Caki2 (cell line): Measurements from ENCODE around the gene MSN. TPM values are rescaled to one million over a fixed set of nuclear protein-coding genes. Genes with fewer than 3 reads are reported as not detected.

Source experiments
- DNase-seq: peaks from one replicate; pipeline ENCODE4 v3.0.0-alpha.2; 2015; ENCODE audit warnings: low read depth
- in situ Hi-C: cut with HindIII; loops from 2 replicates; pipeline ENCODE4 v1.10.0; 2016; ENCODE audit warnings: low sequenced_read_pairs, low pct_unique_long_range_greater_than_20kb, mixed read lengths
- total RNA-seq: library from RNA; depleted of rRNA; stranded (reverse); fragments of >200 nt; shearing (Covaris generic); gene quantifications from 2 replicates; pipeline ENCODE4 v1.2.3, GENCODE V29; 2014; ENCODE audit warnings: low replicate concordance

The MSN gene
- total RNA-seq, 1 experiment from 2014 or later, result 229 TPM

DNA sequence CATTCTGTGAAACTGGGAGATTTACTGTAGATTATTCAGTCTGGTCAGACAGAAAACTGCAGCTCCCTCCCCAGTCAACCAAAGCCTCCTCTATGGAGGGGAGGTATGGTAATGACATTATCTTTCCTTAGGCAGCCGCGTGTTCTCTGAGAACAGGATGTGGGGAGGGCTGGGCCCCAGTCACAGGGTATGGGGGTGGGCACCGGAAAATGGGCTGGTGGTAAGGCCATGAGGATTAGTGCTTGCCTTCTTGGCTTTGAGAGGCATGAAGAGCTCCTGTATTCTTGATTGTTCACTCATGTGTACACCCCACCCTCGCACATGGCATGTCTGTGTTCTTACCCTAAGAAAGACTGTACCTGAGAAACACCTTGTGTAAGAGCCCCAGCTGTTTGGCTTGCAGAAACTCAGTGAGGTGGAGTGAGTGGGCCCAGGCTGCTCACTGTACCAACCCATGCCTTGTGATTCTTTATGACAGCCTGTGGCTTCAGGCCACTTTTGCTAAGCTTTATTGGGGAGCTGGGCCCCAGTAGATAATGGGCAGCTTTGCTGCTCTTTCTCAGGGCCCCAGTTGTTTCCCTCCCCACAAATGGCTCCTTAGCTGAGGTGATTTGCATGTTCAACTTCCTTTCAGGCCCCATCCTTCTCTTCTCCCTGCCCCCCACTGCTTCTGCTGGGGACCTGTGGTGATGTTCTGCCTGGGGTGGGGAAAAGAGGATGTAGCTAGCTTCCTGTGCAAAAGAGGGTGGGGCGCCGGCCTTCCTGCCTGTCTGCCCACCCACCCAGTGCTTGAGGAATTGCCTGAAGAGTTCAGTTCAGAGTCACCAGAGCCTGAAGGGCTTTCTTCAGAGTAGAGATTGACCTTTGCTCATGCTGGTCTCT is 30.7 kb downstream of the MSN start:
- in situ Hi-C loops, result no loop called here
- DNase-seq, result peak; percentile 28

DNA sequence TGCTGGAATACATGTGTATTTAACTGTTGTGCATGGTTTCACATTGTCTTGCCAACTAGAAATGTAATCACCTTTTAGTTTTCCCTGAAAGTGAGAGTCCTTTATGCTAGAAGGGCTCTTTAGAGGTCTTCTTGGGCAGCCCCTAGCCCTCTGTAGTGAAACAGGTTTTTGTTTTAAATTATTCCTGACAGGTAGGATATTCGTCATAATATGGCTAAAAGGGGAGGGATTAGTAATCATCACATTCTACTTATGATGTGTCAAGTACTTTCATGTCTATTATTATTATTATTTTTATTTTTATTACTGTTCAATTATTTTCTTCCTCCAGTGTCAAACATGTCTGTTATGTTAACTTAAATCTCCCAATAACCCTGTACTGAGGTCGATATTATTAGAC is 35.5 kb downstream of the MSN start:
- in situ Hi-C loops, result no loop called here
- DNase-seq, result no peak

DNA sequence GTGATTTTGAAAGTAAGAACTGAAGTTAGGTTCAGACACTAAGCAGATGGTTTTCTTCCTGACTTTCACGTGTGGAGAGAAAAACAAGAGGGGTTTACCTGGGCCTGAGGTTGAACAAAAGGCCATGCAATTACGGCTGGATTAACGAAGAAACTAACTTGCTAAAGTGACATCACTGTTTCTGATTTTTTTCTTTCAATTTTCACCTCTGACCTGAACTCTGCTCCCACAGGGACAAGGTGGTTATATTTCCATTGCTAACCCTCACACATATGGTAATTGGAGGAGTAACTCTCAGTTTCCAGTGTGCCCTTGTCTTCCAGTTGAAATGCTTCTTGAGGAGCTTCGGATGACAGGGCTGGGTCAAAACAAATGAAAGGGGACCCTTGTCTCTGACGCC is 38.0 kb downstream of the MSN start:
- in situ Hi-C loops, result no loop called here
- no peak for DNase-seq

DNA sequence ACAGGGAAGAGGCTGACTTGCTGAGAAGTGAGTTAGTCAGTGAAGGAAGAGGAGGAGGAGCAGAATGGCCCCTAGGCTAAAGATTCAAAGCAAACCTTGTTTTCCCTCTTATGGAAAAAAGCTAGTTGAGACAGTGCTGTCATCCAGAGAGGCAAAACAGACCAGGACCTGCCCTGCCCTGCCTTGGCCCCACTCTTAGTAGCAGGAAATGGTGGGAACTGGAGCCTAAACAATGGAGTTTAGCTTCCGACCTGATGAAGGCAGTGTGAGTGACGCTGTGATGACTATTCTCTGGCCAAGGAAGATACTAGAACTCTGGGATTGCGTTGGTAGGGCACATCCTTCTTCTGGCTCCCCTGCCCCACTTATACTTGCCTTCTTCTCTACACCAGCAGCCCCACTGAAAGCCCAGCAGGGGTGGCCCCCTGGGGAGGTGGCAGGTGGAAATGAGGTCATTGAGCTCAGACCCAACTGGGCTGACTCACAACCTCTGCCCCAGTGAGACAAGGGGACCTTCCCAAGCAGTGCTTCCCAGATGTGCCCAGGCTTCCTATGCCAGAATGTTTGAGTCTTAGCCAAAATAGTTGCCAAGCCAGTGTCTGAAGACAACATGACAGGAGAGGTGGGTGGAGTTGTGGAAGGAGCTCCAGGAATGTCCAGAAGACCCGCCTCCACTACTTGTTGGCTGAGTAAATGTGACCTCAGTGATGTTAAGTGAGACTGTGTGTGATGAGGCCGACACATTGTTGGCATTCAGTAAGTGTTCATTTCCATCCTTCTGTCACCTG is 38.8 kb downstream of the MSN start:
- in situ Hi-C loops, result no loop called here

DNA sequence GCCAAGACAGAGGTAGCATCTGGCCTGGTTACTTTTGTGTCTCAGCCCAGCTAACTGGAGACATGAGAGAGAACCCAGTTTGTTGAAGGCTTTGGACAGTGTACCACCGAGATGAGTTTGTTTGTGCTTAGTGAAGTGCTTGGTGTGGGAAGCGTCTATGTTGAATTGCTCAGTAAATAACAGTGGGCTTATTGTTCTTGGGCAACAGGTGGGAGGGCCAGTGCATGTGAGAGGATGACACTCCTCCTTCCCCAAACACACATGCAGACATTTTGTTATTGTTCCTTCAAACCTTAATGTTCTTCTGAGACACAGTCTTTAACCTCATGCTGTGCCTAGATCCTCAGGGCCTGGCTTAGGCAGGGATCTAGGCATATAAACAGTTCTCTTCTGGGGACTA is 39.7 kb downstream of the MSN start:
- no peak for DNase-seq
- in situ Hi-C loops, result no loop called here

More for the DNA sequence above, 38.8 kb downstream of the MSN start:
- DNase-seq, result peak; percentile 62

DNA sequence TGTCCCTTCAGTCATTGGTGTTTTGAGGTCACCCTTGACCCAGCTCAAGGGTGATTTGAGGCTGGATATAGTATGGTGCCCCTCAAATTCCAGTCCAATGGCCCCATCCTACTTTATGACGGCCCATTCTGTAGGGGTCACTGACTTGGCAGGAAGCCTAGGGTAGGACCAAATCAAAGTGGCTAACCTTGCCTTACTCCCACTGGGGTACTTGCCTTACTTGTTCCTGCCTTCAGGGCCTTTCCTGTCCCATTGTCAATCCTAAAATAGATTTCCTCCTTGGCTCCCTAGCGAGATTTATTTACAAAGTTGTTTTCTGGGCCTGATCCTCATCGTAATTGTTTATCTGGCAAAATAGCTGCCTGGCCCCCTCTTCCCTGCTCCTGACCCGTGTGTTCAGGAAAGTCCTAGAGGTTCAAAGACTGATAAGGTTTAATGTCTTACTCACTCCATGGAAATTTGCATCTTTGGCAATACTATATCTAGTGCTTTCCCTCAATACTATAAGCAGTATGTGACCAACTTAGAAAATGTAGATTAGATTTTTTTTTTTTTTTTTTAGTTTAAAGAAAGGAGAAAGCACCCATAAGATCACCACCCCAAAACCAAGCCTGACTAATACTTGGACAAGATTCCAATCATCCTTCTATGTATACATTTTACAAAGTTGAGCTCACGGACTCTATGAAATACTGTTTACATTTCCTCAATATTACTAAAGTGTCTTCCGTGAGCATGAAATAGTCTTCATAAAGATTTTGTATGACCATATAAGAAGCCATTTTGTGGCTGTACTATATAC is 44.8 kb downstream of the MSN start:
- in situ Hi-C loops, result no loop called here
- no peak for DNase-seq

DNA sequence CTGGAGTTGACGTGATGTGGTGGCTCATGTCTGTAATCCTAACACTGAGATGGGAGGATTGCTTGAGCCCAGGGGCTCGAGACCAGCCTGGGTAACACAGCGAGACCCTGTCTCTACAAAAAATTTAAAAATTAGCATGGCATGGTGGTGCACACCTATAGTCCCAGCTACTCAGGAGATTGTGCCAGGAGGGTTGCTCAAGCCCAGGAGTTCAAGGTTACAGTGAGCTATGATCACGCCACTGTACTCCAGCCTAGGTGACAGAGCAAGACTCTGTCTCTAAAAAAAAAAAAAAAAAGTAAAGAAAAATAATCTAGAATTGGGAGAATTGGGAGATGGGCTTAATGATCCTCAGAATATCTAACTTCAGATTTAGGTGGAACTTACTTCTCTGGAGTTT is 51.1 kb downstream of the MSN start:
- in situ Hi-C loops, result no loop called here
- no peak for DNase-seq

DNA sequence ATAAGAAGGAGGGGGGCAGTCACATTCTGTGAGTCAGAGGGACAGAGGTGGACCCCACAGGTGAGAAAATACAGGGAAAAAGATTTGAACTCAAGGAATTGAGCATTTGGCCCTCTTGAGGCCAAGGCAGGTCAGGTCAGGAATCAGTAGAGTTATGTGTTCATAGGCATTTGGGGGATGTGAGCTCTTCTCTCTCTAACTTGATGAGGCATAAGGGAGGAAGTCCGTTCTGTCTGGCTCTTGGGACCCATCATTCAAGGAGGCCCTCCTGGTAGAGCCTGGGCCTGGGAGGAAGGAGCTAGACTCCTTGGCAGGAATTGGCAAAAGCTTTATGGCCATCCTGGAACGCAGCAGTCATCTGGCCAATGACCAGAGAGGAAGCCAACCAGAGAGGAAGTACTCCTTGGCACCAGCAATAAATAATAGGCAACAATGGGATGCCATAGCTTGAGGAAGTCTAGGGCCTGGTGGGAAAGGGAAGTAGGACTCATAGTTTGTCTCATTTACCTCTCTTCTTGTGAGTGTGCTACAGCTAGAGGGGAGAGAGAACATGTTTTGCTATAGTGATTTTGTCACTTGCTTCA is 53.0 kb downstream of the MSN start:
- no peak for DNase-seq
- in situ Hi-C loops, result no loop called here

DNA sequence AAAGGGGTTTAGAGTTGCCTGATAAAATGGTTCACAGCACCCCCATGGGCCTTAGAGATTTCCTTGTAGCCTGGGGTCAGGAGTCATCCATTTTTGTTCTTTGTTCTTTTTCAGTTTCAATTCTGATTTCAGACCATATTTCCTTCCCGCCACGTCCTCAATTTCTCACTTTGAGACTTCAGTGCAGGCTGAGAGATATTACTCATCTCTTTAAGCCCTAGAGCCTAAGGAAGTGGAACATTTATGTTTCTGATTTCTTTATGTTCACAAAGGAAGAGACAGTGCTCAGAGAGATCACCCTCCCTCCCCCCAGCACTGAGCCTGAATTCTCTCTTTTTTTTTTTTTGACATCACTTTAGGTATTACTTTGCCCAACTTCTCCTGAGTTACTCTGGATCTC is 56.3 kb downstream of the MSN start:
- no peak for DNase-seq
- in situ Hi-C loops, result no loop called here

DNA sequence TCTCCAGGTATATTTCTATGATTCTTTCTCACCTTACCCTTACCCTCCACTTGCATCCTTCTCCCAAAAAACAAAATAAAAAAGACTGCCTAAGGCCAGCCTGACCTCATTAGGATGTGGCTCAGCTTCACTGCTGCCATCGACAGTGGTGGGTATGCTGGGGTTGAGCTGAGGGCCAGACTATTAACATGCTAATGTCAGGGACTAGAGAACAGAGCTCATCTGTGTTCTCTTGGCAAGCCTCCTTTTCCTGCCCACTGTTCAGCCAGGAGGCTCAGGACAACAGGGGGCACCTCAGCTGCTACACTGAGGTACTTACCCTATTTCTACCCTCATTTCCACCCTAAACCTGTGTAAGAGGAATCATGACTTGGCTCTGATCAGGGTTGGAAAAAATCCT is 59.3 kb downstream of the MSN start:
- no peak for DNase-seq
- in situ Hi-C loops, result no loop called here

DNA sequence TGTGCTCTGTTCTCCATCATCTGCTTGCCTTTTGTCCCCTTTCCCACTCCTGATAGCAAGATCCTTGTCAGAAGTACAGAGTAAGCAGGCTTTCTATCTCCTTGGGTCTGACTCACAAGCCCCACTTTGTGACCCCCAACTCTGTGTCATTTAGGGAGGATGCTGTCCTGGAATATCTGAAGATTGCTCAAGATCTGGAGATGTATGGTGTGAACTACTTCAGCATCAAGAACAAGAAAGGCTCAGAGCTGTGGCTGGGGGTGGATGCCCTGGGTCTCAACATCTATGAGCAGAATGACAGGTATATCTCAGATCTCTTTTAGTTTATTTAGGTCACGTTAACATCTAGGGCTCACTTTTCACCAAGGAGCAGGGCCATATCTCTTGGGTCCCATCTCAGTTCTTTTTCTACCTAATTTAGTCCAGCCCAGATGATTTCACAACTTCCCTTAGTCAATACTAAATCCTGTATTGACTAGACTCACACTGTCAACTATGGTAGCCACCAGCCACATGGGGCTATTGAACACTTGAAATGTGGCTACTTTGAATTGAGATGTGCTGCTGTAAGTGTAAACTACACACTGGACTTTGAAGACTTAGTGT is 64.3 kb downstream of the MSN start:
- in situ Hi-C loops, result no loop called here
- DNase-seq, result no peak

DNA sequence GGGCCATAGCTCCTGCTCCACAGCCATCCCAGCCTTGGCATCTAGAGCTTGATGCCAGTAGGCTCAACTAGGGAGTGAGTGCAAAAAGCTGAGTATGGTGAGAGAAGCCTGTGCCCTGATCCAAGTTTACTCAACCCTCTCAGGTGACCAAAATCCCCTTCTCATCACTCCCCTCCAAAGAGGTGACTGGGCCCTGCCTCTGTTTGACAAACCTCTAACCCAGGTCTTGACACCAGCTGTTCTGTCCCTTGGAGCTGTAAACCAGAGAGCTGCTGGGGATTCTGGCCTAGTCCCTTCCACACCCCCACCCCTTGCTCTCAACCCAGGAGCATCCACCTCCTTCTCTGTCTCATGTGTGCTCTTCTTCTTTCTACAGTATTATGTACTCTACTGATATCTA is 73.5 kb downstream of the MSN start:
- no peak for DNase-seq
- in situ Hi-C loops, result no loop called here

DNA sequence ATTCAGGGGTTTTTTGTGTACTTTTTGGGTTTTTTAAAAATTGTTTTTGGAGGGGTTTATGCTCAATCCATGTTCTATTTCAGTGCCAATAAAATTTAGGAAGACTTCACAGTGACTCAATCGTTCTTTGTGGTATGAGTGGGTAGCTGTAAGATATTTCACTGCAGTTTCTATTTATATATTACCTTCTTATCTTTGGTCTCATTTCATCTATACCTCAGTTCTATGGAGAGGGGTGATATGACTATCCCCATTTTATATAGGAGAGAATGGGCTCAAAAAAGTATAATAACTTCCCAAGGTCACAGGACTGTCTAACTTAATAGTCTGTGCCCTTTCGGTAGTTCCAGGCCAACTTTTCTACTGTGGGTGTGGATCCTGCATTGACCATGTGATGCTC is 74.4 kb downstream of the MSN start:
- in situ Hi-C loops, result no loop called here
- DNase-seq, result no peak

DNA sequence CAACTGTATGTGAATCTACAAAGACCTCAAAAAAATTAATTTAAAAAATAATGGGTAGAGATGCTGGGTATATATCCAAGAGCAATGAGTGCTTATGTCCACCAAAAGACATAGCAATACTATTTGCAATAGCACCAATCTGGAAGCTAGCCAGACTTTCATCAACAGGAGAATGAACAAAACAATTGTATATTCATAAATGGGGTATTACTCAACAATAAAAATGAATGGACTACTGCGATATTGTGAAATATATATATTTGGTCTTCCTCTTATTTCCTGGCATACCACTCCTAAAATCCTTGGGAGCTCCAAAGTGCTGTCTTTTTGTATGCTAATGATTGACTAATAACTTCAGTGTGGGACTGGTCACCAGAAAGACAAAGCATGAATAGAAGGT is 77.5 kb downstream of the MSN start:
- DNase-seq, result no peak
- in situ Hi-C loops, result no loop called here

DNA sequence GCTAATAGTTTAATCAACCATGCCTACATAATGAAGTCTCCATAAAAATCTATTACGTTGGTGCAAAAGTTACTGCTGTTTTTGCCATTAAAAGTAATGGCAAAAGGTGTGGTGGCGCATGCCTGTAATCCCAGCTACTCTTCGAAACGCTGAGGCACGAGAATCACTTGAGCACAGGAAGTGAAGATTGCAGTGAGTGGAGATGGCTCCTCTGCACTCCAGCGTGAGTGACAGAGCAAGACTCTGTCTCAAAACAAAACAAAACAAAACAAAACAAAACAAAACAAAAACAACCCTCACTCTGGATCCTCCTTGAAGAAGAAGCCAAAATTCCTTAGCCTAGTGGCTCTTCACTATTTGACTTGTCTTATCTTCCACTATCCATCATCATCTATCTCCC is 78.0 kb downstream of the MSN start:
- DNase-seq, result no peak
- in situ Hi-C loops, result no loop called here

DNA sequence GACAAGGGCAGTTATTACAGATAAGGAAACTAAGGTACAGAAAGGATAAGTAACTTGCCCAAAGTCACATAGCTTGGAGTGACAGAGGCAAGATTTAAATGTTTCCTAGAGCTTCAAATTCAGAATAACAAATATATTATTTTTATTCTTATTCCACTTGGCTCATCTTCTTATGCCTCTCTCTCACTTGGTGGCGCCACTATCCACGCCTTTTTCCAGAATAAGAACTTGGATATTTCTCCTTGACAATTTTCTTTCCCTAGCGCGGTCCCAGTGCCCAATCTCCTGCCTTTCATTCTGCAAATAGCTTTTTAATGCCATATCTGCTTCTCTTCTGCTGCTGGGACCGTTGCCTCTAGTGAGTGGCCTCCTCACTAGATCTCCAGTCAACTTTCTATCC is 78.5 kb downstream of the MSN start:
- no peak for DNase-seq
- in situ Hi-C loops, result no loop called here

DNA sequence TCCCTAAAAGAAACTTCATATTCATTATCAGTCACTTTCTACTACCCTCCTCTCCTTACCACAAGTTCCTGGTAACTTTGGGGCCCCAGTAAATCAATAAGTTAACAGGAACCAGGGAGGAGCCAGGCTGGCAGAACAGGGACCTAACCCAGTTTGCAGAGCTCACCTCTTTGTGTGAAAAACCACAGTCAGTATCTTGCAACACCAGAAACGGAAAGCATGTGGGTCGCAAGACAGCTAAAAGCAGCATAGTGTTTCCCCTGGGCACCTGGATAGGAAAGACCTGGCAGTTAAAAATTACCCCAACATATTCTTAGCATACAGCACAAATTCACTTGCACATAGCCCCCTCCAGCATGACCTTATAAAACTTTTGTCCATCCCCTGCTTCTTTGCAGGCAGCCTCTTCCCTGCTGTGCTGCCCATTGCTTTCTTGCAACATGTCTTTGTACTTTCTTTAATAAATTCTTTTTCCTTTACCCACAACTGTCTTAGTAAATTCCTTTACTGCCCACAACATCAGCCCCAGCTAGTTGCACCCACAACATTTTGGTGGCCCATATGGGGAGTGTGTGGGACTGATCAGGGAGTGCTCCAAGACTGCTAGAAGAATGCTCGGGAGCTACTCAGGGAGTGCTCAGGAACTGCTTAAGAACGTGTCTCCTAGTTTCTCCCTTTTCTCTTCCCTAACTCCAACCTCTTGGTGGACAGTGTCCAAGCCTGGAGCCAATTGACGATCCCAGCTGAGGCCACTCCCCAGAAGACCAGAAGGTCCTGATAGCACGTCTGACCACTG is 83.4 kb downstream of the MSN start:
- DNase-seq, result no peak
- in situ Hi-C loops, result no loop called here
